ENCODE data around the gene HSP90B1.

Gene HSP90B1

GRCh38 chr12:103930034-103930786 is at the start of gene HSP90B1:
Gene HSP90B1, plus strand, starts transcription at chr12:103930410. Its CDS starts 106 bp downstream, at chr12:103930516.
- DNase-seq (ENCODE audit: low spot score) = peak; percentile 100

GRCh38 chr12:103881261-103881660 is 48.9 kb upstream of the HSP90B1 start:
- DNase-seq (ENCODE audit: low spot score) = no peak

DNA sequence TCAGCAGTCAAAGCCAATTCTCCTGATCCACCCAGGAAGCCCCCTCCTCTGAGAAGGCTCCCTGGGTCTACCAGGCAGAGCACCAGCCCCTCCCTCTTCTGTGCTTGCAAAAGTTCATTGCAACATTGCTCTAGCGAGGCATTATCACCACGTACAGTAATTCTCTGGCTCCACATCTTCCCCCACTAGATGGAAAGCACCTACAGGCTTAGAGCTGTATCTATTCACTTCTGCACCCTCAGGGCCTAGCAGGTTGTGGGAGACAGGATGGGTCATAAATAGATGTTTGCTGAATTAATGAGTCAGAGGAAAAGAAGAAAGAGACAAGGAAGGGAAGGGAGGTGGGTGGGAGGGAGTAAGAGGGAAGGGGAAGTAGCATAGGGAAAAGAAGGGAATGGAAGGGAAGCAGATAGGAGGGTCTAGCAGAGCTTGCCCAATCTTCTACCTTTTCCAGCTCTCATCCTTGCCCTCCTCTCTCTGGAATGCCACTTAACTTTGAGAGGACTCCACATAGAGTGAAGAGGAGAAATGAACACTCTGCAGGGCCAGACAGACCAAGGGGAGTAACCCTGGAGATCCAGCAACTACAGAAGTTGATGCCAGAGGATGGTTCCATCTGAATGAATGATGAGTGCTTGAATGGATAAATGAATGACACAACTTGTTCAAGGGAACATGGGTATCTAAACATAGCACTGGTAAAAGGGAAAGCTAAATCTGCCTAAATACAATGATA is 47.2 kb upstream of the HSP90B1 start:
- no peak for DNase-seq (ENCODE audit: low spot score)

DNA sequence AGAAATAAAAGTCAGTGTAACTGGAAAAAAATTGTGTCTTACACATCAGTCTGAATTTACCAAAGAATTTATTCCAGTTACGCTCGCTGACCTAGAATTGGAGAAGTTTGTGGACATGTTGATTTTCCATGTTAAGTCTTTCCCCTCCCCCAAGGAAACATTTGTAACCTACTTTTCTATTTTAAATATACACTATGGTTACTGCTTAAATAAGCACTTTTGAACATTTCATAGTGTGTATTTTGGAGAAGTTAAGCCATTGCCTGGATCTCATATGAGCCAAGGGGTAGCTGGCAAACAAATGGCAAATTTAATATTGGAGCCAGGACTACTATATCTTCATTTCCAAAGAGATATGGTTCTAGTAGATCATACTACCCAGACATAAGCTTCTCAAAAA is 46.3 kb upstream of the HSP90B1 start:
- no peak for DNase-seq (ENCODE audit: low spot score)

DNA sequence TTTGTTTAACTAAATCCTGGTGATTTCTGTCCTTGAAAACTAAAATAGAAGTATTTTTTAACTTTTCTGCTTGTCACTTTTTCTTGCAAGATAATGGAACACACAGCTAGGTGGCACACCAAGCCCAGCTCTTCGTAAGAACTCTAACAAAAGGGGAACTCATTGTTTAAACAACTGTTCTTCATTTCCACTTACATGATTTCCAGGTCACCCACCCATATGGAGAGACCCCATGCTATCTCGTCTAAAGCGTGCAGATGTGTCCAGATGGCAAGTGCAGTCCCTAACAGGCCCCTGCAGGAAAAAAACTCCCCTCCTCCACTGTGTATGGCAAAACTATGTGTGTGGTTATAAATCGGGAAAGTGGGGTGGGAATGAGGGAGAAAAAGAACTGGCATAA is 45.9 kb upstream of the HSP90B1 start:
- peak; percentile 25 for DNase-seq (ENCODE audit: low spot score)

DNA sequence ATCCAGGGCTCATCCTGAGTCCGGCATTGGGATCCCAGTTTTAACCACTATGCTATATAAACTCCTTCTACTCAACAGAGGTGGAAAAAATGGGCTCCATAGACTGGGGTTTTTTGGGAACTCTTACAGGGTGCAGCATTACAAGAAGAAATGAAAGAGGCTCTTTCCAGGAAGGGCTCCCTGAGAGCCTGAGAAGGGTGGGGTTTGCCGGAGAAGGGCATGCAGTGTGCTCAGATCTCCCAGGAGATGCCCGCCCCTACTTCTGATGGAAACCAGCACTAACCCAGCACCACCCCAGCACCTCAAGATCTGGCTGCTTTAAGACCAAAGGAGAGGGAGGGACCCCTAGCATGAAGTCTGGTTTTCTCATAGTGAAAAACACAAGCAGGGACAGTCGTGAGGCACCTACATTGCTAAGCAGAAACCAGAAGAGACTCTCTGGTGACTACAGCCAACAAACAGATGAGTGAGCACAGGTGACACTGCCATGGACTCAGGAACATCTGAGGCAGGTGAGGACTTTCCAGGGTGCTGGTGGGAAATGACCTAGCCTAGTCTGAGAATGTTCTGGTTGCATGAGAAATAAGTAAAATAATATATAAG is 43.9 kb upstream of the HSP90B1 start:
- no peak for DNase-seq (ENCODE audit: low spot score)

DNA sequence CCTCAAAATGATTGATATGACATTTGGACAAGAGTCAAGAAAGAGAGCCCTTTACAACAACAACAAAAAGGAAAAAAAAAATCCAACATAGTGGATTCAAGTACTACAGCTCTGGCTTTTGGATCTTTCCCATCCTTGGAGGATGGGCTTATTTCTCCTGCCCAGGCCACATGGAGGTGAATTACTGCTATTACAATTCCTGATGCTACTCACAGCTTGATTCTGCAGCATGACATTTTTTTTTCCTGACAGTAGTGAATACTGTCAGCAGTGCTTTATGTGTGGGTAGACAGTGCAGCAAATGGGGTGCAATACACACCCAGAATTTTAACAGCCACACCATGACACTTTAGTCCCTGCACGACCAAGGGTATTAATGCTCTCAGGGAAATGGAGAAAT is 42.5 kb upstream of the HSP90B1 start:
- no peak for DNase-seq (ENCODE audit: low spot score)

- no peak for DNase-seq (ENCODE audit: low spot score)
Measured at GRCh38 chr12:103897316-103897715, 32.9 kb upstream of the HSP90B1 start.

- no peak for DNase-seq (ENCODE audit: low spot score)
Measured at GRCh38 chr12:103901518-103902173, 28.6 kb upstream of the HSP90B1 start.

DNA sequence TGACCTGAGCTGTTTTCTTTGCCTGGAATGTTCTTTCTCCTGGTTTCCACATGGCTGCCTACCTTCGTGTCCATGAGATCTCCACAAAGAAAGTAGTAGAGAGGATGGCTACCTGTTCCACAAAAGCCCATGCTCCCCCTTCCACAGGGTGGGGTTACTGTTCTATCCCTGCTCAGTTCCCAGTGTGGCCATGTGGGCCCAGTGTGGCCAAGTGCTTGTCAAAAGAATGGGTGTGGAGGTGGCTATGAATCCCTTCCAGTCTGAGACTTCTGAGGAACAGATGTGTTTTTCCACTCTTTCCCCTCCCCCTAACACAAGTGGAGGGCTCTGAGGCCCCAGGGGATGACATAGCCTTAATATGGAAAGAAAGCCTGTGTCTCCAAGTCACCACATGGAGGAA is 26.2 kb upstream of the HSP90B1 start:
- DNase-seq (ENCODE audit: low spot score) = no peak

- DNase-seq (ENCODE audit: low spot score) = no peak
Measured at GRCh38 chr12:103905730-103906349, 24.4 kb upstream of the HSP90B1 start.

DNA sequence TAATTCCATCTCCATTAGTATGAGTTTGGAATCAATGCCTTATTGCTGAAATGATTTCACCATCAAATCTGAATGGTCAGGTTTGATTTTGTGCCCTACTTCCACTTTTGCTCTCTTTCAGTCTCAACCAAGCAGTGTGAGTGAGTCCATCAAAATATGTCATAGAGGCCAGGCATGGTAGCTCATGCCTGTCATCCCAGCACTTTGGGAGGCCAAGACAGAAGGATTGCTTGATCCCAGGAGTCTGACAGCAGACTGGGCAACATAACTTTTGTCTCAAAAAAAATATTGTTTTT is 22.0 kb upstream of the HSP90B1 start:
- DNase-seq (ENCODE audit: low spot score) = no peak

DNA sequence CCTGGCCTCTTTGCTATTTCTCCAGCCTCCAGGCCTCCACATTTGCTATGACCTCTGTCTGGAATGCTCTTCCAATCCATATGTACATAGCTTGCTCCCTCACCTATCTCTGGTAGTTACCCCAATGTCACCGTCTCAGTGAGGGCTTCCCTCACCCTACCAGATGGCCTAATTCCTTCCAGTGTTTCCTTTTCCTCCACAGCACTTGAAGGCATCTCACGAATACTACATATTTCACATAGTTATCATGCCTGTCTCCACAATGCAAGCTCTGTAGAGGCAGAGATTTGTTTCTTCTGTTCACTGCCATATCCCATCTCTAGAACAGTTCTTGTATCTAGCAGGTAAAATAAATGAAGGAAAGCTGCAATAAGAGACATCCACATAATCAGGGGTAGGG is 21.3 kb upstream of the HSP90B1 start:
- no peak for DNase-seq (ENCODE audit: low spot score)

DNA sequence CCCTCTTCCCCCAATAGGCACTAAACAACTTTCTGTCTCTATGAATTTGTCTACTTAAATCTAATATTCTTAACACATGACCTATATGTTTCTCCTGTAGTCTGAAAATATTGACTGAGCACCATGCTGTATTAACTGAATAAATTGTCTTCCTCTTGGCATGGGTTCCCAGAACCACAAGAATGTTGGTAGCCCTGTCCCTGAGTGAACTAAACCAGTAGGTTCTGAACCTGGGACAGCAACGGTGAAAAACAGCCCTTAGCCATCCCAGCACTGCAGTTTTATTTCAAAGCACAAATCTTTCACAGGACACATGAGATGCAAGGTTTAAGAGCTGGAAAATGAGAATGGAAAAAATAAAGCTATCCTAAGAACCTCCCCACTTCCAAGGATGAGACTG is 20.4 kb upstream of the HSP90B1 start:
- no peak for DNase-seq (ENCODE audit: low spot score)

- DNase-seq (ENCODE audit: low spot score) = no peak
Measured at GRCh38 chr12:103912069-103912468, 18.1 kb upstream of the HSP90B1 start.

GRCh38 chr12:103913100-103913499 is 17.1 kb upstream of the HSP90B1 start:
- DNase-seq (ENCODE audit: low spot score) = no peak

DNA sequence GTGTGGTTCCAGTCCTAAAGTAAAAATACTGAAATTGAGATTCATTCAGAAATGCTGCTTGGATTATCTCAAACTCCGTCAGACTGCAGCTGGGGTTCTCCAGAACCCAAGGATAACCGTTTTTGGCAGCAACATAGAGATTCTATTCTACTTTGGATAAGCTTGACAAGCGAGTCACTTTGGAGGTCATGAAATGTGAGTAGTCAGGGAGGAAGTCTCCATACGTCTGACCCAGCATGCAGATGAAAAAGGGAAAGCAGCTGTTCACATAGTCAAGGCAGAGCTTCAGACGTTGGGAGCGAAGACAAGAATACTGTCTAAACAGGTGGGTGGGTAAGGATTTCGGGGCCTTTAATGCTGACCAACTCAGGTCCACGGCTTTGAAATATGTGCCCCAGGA is 14.9 kb upstream of the HSP90B1 start:
- no peak for DNase-seq (ENCODE audit: low spot score)

- DNase-seq (ENCODE audit: low spot score) = no peak
Measured at GRCh38 chr12:103917873-103918272, 12.3 kb upstream of the HSP90B1 start.

GRCh38 chr12:103924761-103925641 is 5.2 kb upstream of the HSP90B1 start:
- DNase-seq (ENCODE audit: low spot score) = no peak

DNA sequence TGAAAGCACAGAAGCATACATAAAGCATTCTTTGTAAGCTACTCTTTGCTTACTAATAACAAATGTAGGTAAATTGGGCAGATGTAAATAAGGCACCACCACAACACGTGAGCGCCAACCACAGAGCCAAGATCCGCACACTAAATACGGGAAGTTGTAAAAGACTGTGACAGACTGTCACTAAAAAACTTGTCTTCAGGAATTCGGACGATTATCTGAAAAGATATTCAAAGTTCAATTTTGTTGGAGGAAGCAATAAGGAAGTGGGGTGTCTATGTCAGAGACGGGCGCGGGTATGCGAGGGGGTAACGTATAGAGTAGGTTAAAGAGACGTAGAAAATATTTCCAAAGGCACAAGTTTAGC is 1.5 kb upstream of the HSP90B1 start:
- peak; percentile 58 for DNase-seq (ENCODE audit: low spot score)

- DNase-seq (ENCODE audit: low spot score) = peak; percentile 72
Measured at GRCh38 chr12:103929046-103929783, 995 bp upstream of the HSP90B1 start.

All from germinal center (tissue), 1 donor.